T-helper 2 cell treated with Interferon-gamma antibody and Interleukin-4, amounts not matched to agents 5 μg/mL and 100 μg/mL, for 36 hours (primary cell): Measurements from ENCODE around the gene CSNK1A1.
"Not testable (repeated sequence)": the region's sequence is repeated elsewhere in the genome, so short reads cannot be mapped to it uniquely, and the experiment has no call there.

Experiments used
- DNase-seq: peaks from one replicate; pipeline ENCODE4 v3.0.0; 2021; ENCODE audit warnings: low spot score
- H3K27ac Mint-ChIP-seq: one replicate; pipeline ENCODE4 v1.8.0; 2021; ENCODE audit warnings: mild to moderate bottlenecking, mixed read lengths
- H3K27me3 Mint-ChIP-seq: one replicate; pipeline ENCODE4 v1.8.0; 2021; ENCODE audit warnings: low read depth, mixed read lengths
- H3K36me3 Mint-ChIP-seq: one replicate; pipeline ENCODE4 v1.8.0; 2021; ENCODE audit warnings: low read depth, mixed read lengths
- H3K4me1 Mint-ChIP-seq: one replicate; pipeline ENCODE4 v1.8.0; 2021; ENCODE audit warnings: low read depth, mixed read lengths
- H3K4me3 Mint-ChIP-seq: one replicate; pipeline ENCODE4 v1.8.0; 2022; ENCODE audit warnings: mild to moderate bottlenecking, moderate library complexity, mixed read lengths
- H3K9me3 Mint-ChIP-seq: one replicate; pipeline ENCODE4 v1.8.0; 2021; ENCODE audit warnings: mixed read lengths

The CSNK1A1 gene

DNA sequence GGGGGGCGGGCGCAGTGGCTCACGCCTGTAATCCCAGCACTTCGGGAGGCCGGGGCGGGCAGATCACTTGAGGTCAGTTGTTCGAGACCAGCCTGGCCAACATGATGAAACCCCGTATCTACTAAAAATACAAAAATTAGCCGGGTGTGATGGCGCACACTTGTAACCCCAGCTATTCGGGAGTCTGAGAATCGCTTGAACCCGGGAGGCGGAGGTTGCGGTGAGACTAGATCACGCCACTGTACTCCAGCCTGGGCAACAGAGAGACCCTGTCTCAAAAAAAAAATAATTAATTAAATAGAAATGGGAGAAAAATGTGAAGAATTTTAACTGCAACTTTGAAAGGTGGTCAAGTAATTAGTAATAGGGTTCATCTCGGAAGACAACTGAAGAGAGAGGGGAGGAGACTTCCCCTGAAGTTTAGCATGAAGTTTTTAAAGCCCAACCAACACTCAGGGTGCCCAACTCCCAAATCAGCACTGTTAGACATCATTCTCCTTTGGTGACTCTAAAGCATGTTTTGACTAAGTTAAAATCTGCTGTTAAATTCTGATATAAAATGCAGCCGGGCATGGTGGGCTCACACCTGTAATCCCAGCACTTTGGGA, 1.4 kb upstream of the CSNK1A1 start:
- H3K27me3 Mint-ChIP-seq: no peaks in the 10 kb centered on the region
- peak overlapping the region; percentile 32 for H3K4me3 Mint-ChIP-seq
- peaks cover 11% of the 10 kb centered on the region for H3K4me1 Mint-ChIP-seq
- H3K27ac Mint-ChIP-seq: no peak overlapping the region
- no peak for DNase-seq
- H3K36me3 Mint-ChIP-seq: peaks cover 26% of the 10 kb centered on the region
- no peaks in the 10 kb centered on the region for H3K9me3 Mint-ChIP-seq

DNA sequence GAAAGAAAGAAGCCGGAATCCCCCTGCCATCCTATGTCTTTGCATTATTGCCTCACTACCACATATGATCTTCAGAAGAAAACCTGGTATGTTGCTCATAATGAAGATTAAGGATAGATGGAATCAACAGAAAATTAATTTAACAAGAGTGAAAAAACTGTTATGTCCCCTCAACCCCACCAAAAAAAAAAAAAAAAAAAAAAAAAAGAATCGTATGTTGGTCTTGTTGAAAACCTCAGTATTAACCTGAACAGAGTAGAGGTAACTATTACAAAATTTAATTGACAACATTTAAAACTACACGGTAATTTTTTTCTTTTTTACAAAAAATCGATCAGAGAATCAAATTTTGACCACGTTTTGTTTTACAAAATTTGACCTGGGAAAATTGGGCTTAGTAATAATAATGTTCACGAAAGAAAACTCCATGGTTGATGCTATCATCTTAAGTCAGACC, 827 bp upstream of the CSNK1A1 start:
- Mint-ChIP-seq H3K9me3 (no peaks in the 10 kb centered on the region), H3K36me3 (peaks cover 32% of the 10 kb centered on the region), H3K27me3 (no peaks in the 10 kb centered on the region), H3K4me1 (peaks cover 15% of the 10 kb centered on the region), H3K4me3 (peak overlapping the region; percentile 96), H3K27ac (peak overlapping the region; percentile 99)
- DNase-seq: no peak

DNA sequence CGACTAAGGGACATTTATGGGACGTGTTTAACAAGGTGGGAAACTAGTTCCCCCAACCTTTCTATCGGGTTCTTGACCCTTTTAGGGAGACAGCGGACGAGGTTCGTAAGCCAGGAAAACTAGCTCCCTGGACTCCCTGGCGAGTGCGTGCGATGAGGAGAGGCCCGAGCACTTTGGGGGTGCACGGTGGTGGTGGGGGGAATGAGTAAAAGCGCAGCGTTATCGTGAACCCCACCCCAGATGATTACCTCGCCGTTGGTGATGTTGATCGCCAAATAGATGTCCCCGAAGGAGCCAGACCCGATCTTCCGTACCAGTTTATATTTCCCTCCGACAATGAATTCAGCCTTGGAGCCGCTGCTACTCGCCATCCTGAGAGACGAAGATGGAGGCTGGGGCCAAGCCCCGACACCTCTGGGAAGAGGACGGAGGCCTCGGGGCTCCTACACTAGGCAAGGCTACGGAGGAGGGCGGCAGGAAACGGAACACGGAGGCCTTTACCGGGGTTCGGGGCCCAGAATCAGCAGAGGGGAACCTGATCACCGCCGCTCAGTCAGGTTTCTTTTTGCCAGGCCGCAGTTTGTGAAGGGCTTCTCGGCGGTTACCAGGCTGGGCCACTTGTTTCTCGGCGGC, 529 bp downstream of the CSNK1A1 start:
- no peak for DNase-seq
- Mint-ChIP-seq H3K27ac (peak overlapping the region; percentile 99), H3K9me3 (no peaks in the 10 kb centered on the region), H3K4me1 (peaks cover 21% of the 10 kb centered on the region), H3K4me3 (peak overlapping the region; percentile 96), H3K27me3 (no peaks in the 10 kb centered on the region), H3K36me3 (peaks cover 44% of the 10 kb centered on the region)

DNA sequence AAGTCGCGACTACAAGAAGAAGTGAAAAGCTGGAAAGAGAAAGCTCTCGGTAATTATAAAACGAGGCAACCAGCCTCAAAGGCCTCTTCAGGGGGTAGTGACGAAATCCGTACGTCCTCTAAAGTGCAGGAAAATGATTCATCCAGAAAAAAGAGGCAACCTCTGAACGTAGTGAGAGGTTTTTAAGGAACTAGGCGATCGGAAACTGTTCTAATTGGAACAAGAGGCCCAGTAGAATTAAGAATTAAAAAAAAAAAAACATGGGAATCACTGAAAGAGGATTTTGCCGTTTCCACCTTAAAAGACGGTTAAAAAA, 1.0 kb downstream of the CSNK1A1 start:
- peak; percentile 22 for DNase-seq
- Mint-ChIP-seq H3K36me3 (peaks cover 49% of the 10 kb centered on the region), H3K4me1 (peaks cover 23% of the 10 kb centered on the region), H3K27me3 (no peaks in the 10 kb centered on the region), H3K4me3 (peak overlapping the region; percentile 96), H3K27ac (peak overlapping the region; percentile 99), H3K9me3 (no peaks in the 10 kb centered on the region)

DNA sequence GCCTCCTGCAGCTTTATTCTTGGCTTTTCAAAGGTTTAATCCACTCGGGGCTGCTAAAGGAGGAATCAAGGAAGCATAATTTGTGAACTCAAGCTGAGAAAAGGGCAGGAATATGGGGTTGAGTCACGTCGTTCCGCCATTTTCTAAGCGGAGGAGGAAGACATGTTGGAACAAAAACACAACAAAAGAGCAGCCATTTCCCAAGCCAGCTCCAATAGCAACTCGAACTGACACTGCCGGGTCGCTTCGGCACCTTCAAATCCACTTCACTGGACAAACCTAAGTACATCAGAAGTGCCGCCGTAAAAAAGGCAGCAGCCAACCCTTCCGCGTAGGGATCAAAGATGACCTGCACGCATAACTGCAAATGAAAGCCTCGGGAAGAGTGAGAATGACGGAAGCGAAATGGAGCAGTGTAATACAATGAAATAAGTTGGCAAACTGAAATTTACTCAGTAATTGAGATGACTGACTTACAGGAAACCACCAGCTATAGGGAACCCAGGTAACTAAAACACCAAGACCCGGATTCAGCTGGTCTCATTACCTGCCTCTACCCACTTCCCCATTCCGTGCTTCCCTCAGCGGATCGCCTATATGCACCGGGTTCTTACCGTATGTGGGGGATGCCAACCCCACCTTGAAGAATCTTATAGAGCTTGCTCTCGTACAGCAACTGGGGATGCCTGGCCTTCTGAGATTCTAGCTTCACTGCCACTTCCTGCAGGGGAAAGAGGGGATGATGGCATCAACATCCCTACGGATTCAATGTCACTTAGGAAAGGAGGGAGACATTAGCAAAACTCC, 1.6 kb downstream of the CSNK1A1 start:
- peak overlapping the region; percentile 99 for H3K27ac Mint-ChIP-seq
- H3K9me3 Mint-ChIP-seq: no peaks in the 10 kb centered on the region
- peaks cover 49% of the 10 kb centered on the region for H3K36me3 Mint-ChIP-seq
- peak overlapping the region; percentile 96 for H3K4me3 Mint-ChIP-seq
- peaks cover 26% of the 10 kb centered on the region for H3K4me1 Mint-ChIP-seq
- H3K27me3 Mint-ChIP-seq: no peaks in the 10 kb centered on the region
- DNase-seq: peak; percentile 27

DNA sequence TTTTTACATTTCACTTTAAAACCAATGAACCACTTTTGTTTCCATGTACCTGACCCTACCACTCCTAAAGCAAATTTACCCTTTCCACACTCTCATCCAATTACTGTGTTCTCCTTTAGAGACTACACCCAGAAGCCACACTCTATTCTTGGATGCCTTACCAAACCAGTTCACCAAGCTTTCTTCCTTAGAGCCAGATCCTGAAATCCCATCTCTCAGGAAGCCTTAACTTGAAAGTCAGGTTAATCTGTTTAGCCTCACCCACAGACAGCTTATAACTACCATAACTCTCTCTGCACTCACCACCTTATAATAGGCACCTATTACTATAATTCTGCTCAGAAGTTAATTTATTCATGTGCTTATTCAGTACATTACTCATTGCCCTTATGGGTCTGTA, 4.3 kb downstream of the CSNK1A1 start:
- no peak for DNase-seq
- peak overlapping the region; percentile 46 for H3K27ac Mint-ChIP-seq
- H3K4me1 Mint-ChIP-seq: peaks cover 38% of the 10 kb centered on the region

GRCh38 chr5:149545327-149545726, 5.9 kb downstream of the CSNK1A1 start:
- H3K36me3 Mint-ChIP-seq: peaks cover 67% of the 10 kb centered on the region
- H3K4me3 Mint-ChIP-seq: no peak overlapping the region
- H3K9me3 Mint-ChIP-seq: no peaks in the 10 kb centered on the region

More for the DNA sequence above, 4.3 kb downstream of the CSNK1A1 start:
- no peaks in the 10 kb centered on the region for H3K9me3 Mint-ChIP-seq
- H3K4me3 Mint-ChIP-seq: peak overlapping the region; percentile 37
- H3K27me3 Mint-ChIP-seq: no peaks in the 10 kb centered on the region
- peaks cover 63% of the 10 kb centered on the region for H3K36me3 Mint-ChIP-seq

DNA sequence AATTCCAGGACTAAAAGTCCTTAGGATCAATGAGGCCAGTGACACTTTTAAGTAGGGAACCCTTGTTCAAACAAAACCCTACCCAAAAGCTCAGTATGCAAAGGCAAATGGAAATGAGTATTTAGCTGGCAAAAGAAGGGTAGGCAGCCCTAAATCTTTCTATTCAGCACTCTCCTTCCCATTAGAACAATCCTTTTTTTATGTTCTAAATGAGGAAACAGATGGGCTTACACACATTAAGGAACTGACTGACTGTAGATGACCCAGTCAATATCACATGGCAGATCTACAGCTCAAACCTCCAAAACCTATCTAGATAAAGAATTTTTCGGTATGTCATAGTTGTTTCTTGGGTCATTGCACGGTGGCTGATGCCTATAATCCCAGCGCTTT, 7.2 kb downstream of the CSNK1A1 start:
- Mint-ChIP-seq H3K27me3 (no peaks in the 10 kb centered on the region), H3K36me3 (peaks cover 59% of the 10 kb centered on the region), H3K9me3 (no peaks in the 10 kb centered on the region), H3K27ac (no peak overlapping the region), H3K4me1 (peaks cover 40% of the 10 kb centered on the region), H3K4me3 (no peak overlapping the region)
- no peak for DNase-seq

More at GRCh38 chr5:149545327-149545726, 5.9 kb downstream of the CSNK1A1 start:
- Mint-ChIP-seq H3K27ac (peak overlapping the region; percentile 36), H3K27me3 (no peaks in the 10 kb centered on the region), H3K4me1 (peaks cover 37% of the 10 kb centered on the region)
- DNase-seq: no peak

GRCh38 chr5:149543361-149544027, 7.7 kb downstream of the CSNK1A1 start:
- Mint-ChIP-seq H3K27ac (no peak overlapping the region), H3K9me3 (no peaks in the 10 kb centered on the region), H3K4me1 (peaks cover 37% of the 10 kb centered on the region)

DNA sequence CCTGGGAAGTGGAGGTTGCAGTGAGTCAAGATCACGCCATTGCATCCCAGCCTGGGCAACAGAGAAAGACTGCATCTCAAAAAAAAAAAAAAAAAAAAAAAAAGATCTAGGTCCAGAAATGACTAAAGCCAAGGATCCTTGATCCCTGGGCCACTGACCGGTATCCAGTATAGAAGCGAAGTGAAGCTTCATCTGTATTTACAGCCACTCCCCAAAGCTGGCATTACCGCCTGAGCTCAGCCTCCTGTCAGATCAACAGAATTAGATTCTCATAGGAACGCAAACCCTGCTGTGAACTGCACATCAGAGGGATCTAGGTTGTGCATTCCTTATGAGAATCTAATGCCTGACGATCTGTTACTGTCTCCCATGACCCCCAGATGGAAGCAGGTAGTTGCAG, 9.3 kb downstream of the CSNK1A1 start:
- DNase-seq: no peak
- Mint-ChIP-seq H3K9me3 (no peaks in the 10 kb centered on the region), H3K27ac (peak overlapping the region; percentile 57), H3K4me1 (peaks cover 38% of the 10 kb centered on the region), H3K27me3 (no peaks in the 10 kb centered on the region), H3K4me3 (no peak overlapping the region), H3K36me3 (peaks cover 51% of the 10 kb centered on the region)

More at GRCh38 chr5:149543361-149544027, 7.7 kb downstream of the CSNK1A1 start:
- H3K36me3 Mint-ChIP-seq: peaks cover 55% of the 10 kb centered on the region
- DNase-seq: no peak
- H3K4me3 Mint-ChIP-seq: no peak overlapping the region
- H3K27me3 Mint-ChIP-seq: no peaks in the 10 kb centered on the region

- DNase-seq: no peak
- Mint-ChIP-seq H3K9me3 (no peaks in the 10 kb centered on the region), H3K27ac (peak overlapping the region; percentile 70), H3K36me3 (peaks cover 43% of the 10 kb centered on the region), H3K27me3 (no peaks in the 10 kb centered on the region), H3K4me1 (peaks cover 37% of the 10 kb centered on the region), H3K4me3 (peak overlapping the region; percentile 12)
These were observed 11.2 kb downstream of the CSNK1A1 start for GRCh38 chr5:149540089-149540488.

- H3K4me1 Mint-ChIP-seq: peaks cover 39% of the 10 kb centered on the region
- H3K27me3 Mint-ChIP-seq: no peaks in the 10 kb centered on the region
- H3K27ac Mint-ChIP-seq: no peak overlapping the region
- H3K4me3 Mint-ChIP-seq: no peak overlapping the region
- no peaks in the 10 kb centered on the region for H3K9me3 Mint-ChIP-seq
- H3K36me3 Mint-ChIP-seq: peaks cover 48% of the 10 kb centered on the region
- no peak for DNase-seq
These were observed 13.8 kb downstream of the CSNK1A1 start for GRCh38 chr5:149537374-149537975.

GRCh38 chr5:149535787-149536186, 15.5 kb downstream of the CSNK1A1 start:
- Mint-ChIP-seq H3K36me3 (peaks cover 46% of the 10 kb centered on the region), H3K4me1 (peaks cover 37% of the 10 kb centered on the region)
- not testable (repeated sequence) for H3K27me3 Mint-ChIP-seq, DNase-seq, H3K9me3 Mint-ChIP-seq, H3K27ac Mint-ChIP-seq, H3K4me3 Mint-ChIP-seq
